K562 (cell line): ENCODE results near the gene SMCHD1. TPM values are rescaled to one million over a fixed set of nuclear protein-coding genes. Genes with fewer than 3 reads are reported as not detected.

Experiments used
- BCOR ChIP-seq: fragments of 450-650 bp; IDR thresholded peaks from 2 replicates; pipeline ENCODE4 v1.6.1; 2016
- CHD7 ChIP-seq: fragments of 200-600 bp; sonication (generic); IDR thresholded peaks from one replicate; pipeline ENCODE4 v1.6.1; 2012; ENCODE audit warnings: mild to moderate bottlenecking, low read depth, low read length, inconsistent platforms
- FOSL1 ChIP-seq: fragments of 200-800 bp; sonication (Bioruptor generic); conservative IDR thresholded peaks from 2 replicates; pipeline ENCODE4 v1.6.1; 2016; ENCODE audit warnings: missing genetic modification characterization, missing compliant biosample characterization
- MAZ ChIP-seq, 2 experiments: fragments of 450-650 bp in 1 of 2; sonication (generic) in 1 of 2; formaldehyde crosslinking; IDR thresholded peaks in 1 of 2; conservative IDR thresholded peaks in 1 of 2; 2 replicates each; pipeline versions ENCODE4 v1.4.0 to v1.5.0; 2020; ENCODE audit warnings: mild to moderate bottlenecking in 1 of 2, missing genetic modification reagents in 1 of 2
- U2AF2 ChIP-seq: fragments of 200-400 bp; formaldehyde crosslinking; optimal IDR thresholded peaks from 2 replicates; pipeline ENCODE3; 2017; ENCODE audit warnings: low read depth, mild to moderate bottlenecking, low read length
- UBTF ChIP-seq, 2 experiments: IDR thresholded peaks; 2 replicates each; pipeline ENCODE4 v1.6.1; 2012; ENCODE audit warnings: improper control_type of control experiment in 2 of 2, low read depth in 2 of 2, low read length in 2 of 2, borderline replicate concordance in 1 of 2
- ZNF143 ChIP-seq: sonication (generic); formaldehyde crosslinking; IDR thresholded peaks from 2 replicates; pipeline ENCODE4 v1.9.0; 2022; ENCODE audit warnings: mild to moderate bottlenecking, missing genetic modification reagents
- ZNF175 ChIP-seq: fragments of 200-800 bp; sonication (Bioruptor generic); IDR thresholded peaks from 2 replicates; pipeline ENCODE4 v1.6.1; 2016; ENCODE audit warnings: low read depth, mild to moderate bottlenecking, missing genetic modification characterization, missing compliant biosample characterization
- ZNF512 ChIP-seq: IDR thresholded peaks from 2 replicates; pipeline ENCODE4 v1.6.1; 2016; ENCODE audit warnings: missing genetic modification characterization, missing compliant biosample characterization
- polyA plus RNA-seq, 8 experiments: library from polyadenylated mRNA; depleted of rRNA in 4 of 8; stranded (reverse) in 5 of 8; unstranded in 3 of 8; fragments of >200 nt; fragmentation: Nextera tagmentation in 2 of 8; fragmentation: Illumina TruSeq in 1 of 8; extraction: Ambion mirVana in 2 of 8; extraction: Trizol in 1 of 8; gene quantifications; 2 replicates each; pipeline versions ENCODE4 v1.2.1 to v1.2.3, GENCODE V29; 2011 to 2014; ENCODE audit warnings: inconsistent platforms in 1 of 8, missing spikeins in 1 of 8
- total RNA-seq, 7 experiments: library from RNA; depleted of rRNA in 6 of 7; stranded (reverse); fragments of >200 nt in 6 of 7; fragmentation: Illumina TruSeq in 2 of 7; extraction: Trizol in 2 of 7; gene quantifications; 2 replicates each; pipeline versions ENCODE4 v1.2.1 to v1.2.3, GENCODE V29; 2011 to 2021; ENCODE audit warnings: low replicate concordance in 1 of 7

The SMCHD1 gene
- total and polyA plus RNA-seq, 9 of the 15 experiments (the other 6 are each of a cell fraction or from before 2014, with no cell fraction given) = 6.3 to 144 (median 72.7) TPM

- TF ChIP-seq CHD7 (no peak), UBTF (IDR thresholded peaks at IDR 0.05; ENCODE audit: borderline replicate concordance in 1 of 2, low read depth in 2 of 2, low read length in 2 of 2) (0 out of 4 replicates have a peak, but pooled peaks of 1 of the 2 experiments have one; percentile 34), FOSL1 (tag) (peak; percentile 66), U2AF2 (no peak), MAZ (CRISPR knock-in tag; conservative IDR thresholded peaks at IDR 0.05 in 1 of 2, IDR thresholded peaks at IDR 0.05 in 1 of 2) (peak; percentile 62 to 72; a peak in 3 of 4 replicates), ZNF512 (tag) (no peak), ZNF175 (CRISPR knock-in tag) (no peak), ZNF143 (CRISPR knock-in tag) (no peak), BCOR (peak; percentile 92)
These were observed 198.6 kb downstream of the SMCHD1 start (continued) for GRCh38 chr18:2853926-2854664.
